SJSA1 (cell line): ENCODE measurements around the gene NNT. TPM values are rescaled to one million over a fixed set of nuclear protein-coding genes. Genes with fewer than 3 reads are reported as not detected.
A peak's percentile ranks its signal among the peaks of the same experiment; 100 is the strongest.

ENCODE experiments used
- DNase-seq, 2 experiments: peaks; one replicate each; pipeline ENCODE4 v3.0.0-alpha.2; 2015 to 2020; ENCODE audit warnings: low spot score in 2 of 2, low read depth in 1 of 2
- H3K27ac ChIP-seq: fragments of 250-450 bp; sonication (Bioruptor Pico); 2 replicates; pipeline ENCODE4 v1.5.1; 2020; ENCODE audit warnings: mild to moderate bottlenecking, moderate library complexity
- H3K27me3 ChIP-seq: fragments of 250-450 bp; sonication (Bioruptor Pico); replicated peaks from 2 replicates; pipeline ENCODE4 v1.5.1; 2020; ENCODE audit warnings: mild to moderate bottlenecking, moderate library complexity
- H3K36me3 ChIP-seq: fragments of 250-450 bp; sonication (Bioruptor Pico); 2 replicates; pipeline ENCODE4 v1.5.1; 2020; ENCODE audit warnings: mild to moderate bottlenecking
- H3K4me1 ChIP-seq: fragments of 250-450 bp; sonication (Bioruptor Pico); replicated peaks from 2 replicates; pipeline ENCODE4 v1.6.1; 2021; ENCODE audit warnings: mild to moderate bottlenecking
- H3K4me3 ChIP-seq: fragments of 250-450 bp; sonication (Bioruptor Pico); 2 replicates; pipeline ENCODE4 v1.5.1; 2020; ENCODE audit warnings: mild to moderate bottlenecking
- H3K9me3 ChIP-seq: fragments of 250-450 bp; sonication (Bioruptor Pico); replicated peaks from 2 replicates; pipeline ENCODE4 v1.5.1; 2020; ENCODE audit warnings: mild to moderate bottlenecking
- total RNA-seq: library from RNA; depleted of rRNA; stranded (reverse); fragments of >200 nt; shearing (Covaris generic); gene quantifications from 2 replicates; pipeline ENCODE4 v1.2.3, GENCODE V29; 2014

NNT gene
- total RNA-seq, 1 experiment from 2014 or later = 97.4 TPM

GRCh38 chr5:43622074-43622473, 19.1 kb downstream of the NNT start:
- Histone ChIP-seq H3K36me3 (peaks cover 68% of the 10 kb centered on the region), H3K27me3 (no peaks in the 10 kb centered on the region), H3K9me3 (no peaks in the 10 kb centered on the region), H3K4me3 (no peak overlapping the region), H3K27ac (no peak overlapping the region), H3K4me1 (peaks cover 8% of the 10 kb centered on the region)
- DNase-seq = no peak

DNA sequence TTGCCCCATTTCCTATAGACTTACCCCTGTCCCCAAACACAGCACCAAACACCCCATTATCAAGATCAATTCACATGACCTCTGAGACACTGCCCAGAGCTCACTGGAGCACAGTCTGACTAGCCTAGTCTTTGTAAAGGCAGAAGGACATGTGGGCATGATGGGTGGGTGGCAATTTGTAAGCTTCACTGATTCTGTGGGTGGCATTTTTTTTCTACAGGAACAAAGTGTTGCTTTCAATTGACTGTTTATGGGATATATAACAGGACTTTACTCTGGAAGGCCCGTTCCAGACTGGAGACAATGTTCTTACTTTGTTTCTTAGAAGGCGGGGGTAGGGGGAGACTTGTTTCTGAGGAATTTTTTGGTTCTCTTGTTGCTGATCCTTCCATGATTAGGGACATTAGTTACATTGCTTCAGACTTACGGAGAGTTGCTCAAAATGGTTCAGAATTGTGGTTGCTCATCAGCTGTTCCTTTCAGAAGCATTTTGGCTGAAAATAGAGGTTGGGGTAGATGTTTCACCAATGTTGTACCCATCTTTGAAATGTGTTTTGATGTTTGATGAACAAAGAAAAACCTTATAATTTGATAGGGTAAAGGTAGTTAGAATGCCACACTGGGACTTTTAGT, 20.2 kb downstream of the NNT start:
- H3K27ac ChIP-seq = no peak overlapping the region
- H3K36me3 ChIP-seq = peaks cover 66% of the 10 kb centered on the region
- peaks cover 8% of the 10 kb centered on the region for H3K4me1 ChIP-seq
- no peaks in the 10 kb centered on the region for H3K27me3 ChIP-seq
- no peaks in the 10 kb centered on the region for H3K9me3 ChIP-seq
- peak in 1 of 2 experiments; percentile 45 for DNase-seq
- no peak overlapping the region for H3K4me3 ChIP-seq

- Histone ChIP-seq H3K9me3 (no peaks in the 10 kb centered on the region), H3K4me1 (peaks cover 8% of the 10 kb centered on the region), H3K36me3 (peaks cover 62% of the 10 kb centered on the region), H3K27ac (no peak overlapping the region), H3K27me3 (no peaks in the 10 kb centered on the region), H3K4me3 (no peak overlapping the region)
- peak; percentile 48 to 61 for DNase-seq
Measured at GRCh38 chr5:43627028-43627427, 24.0 kb downstream of the NNT start.

- Histone ChIP-seq H3K27ac (no peak overlapping the region), H3K4me3 (no peak overlapping the region), H3K27me3 (no peaks in the 10 kb centered on the region), H3K4me1 (peaks cover 8% of the 10 kb centered on the region; the same call in 1 of the 2 replicates), H3K36me3 (peaks cover 70% of the 10 kb centered on the region), H3K9me3 (no peaks in the 10 kb centered on the region)
- DNase-seq = peak in 1 of 2 experiments; percentile 66
Measured at GRCh38 chr5:43631182-43631910, 28.4 kb downstream of the NNT start.

DNA sequence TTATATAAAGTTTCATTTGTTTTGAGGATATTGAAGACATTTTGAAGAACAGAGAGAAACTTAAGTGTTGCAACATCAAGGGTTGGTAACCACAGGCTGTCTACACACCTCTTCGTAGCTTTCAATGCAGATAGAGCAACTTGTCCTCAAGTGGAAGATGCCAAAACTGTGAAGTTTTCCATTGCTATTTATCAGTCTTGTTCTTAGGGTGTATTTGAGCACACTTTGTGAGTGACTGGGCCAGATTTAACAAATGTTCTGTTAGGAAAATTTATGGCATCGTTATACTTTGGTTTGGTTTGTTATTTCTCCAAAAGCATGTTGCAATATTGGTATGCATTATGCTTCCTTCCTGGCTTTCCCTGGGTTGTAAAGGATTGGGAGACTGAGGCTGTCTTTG, 31.6 kb downstream of the NNT start:
- no peak overlapping the region for H3K27ac ChIP-seq
- H3K4me1 ChIP-seq = peaks cover 8% of the 10 kb centered on the region; the same call in 1 of the 2 replicates
- no peaks in the 10 kb centered on the region for H3K27me3 ChIP-seq
- no peak overlapping the region for H3K4me3 ChIP-seq
- H3K36me3 ChIP-seq = peaks cover 64% of the 10 kb centered on the region
- no peaks in the 10 kb centered on the region for H3K9me3 ChIP-seq
- DNase-seq = no peak

GRCh38 chr5:43635374-43635773, 32.4 kb downstream of the NNT start:
- no peak overlapping the region for H3K4me3 ChIP-seq
- H3K27ac ChIP-seq = no peak overlapping the region
- no peak for DNase-seq
- H3K4me1 ChIP-seq = peaks cover 8% of the 10 kb centered on the region; the same call in 1 of the 2 replicates
- no peaks in the 10 kb centered on the region for H3K9me3 ChIP-seq
- H3K36me3 ChIP-seq = peaks cover 60% of the 10 kb centered on the region
- no peaks in the 10 kb centered on the region for H3K27me3 ChIP-seq

GRCh38 chr5:43636076-43636475, 33.1 kb downstream of the NNT start:
- no peak for DNase-seq
- H3K4me1 ChIP-seq = peaks cover 8% of the 10 kb centered on the region; the same call in 1 of the 2 replicates
- H3K27ac ChIP-seq = no peak overlapping the region
- H3K4me3 ChIP-seq = no peak overlapping the region
- no peaks in the 10 kb centered on the region for H3K27me3 ChIP-seq
- H3K9me3 ChIP-seq = no peaks in the 10 kb centered on the region
- peaks cover 53% of the 10 kb centered on the region for H3K36me3 ChIP-seq

DNA sequence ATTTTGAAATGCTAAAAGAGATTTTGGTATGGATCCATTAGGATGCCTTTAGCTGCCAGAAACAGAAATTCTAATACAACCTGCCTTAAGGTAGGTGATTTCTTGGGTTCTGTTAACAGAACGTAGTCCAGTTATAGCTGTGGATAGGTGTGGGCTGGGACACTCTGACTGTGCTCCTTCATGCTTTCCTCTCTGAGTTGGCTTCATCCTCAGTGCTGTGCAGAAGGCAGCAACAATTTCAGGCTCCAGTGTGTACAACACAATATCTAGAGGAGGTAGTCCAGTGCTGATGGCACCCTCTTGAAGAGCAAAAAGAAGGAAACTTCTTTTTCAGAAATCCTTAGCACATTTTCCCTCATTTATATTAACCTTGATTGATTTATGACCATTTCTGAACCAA, 34.4 kb downstream of the NNT start:
- H3K4me1 ChIP-seq = peaks cover 8% of the 10 kb centered on the region; the same call in 1 of the 2 replicates
- no peak for DNase-seq

GRCh38 chr5:43638107-43638506, 35.1 kb downstream of the NNT start:
- Histone ChIP-seq H3K36me3 (peaks cover 41% of the 10 kb centered on the region), H3K4me3 (no peak overlapping the region), H3K27me3 (no peaks in the 10 kb centered on the region), H3K4me1 (peaks cover 12% of the 10 kb centered on the region), H3K27ac (no peak overlapping the region), H3K9me3 (no peaks in the 10 kb centered on the region)
- DNase-seq = no peak

More for the DNA sequence above, 34.4 kb downstream of the NNT start:
- no peak overlapping the region for H3K27ac ChIP-seq
- H3K4me3 ChIP-seq = no peak overlapping the region
- peaks cover 44% of the 10 kb centered on the region for H3K36me3 ChIP-seq
- H3K9me3 ChIP-seq = no peaks in the 10 kb centered on the region
- H3K27me3 ChIP-seq = no peaks in the 10 kb centered on the region

- DNase-seq = no peak
- Histone ChIP-seq H3K9me3 (no peaks in the 10 kb centered on the region), H3K27me3 (no peaks in the 10 kb centered on the region), H3K36me3 (peaks cover 36% of the 10 kb centered on the region), H3K4me3 (no peak overlapping the region), H3K27ac (no peak overlapping the region), H3K4me1 (peaks cover 16% of the 10 kb centered on the region)
Measured at GRCh38 chr5:43638546-43638945, 35.6 kb downstream of the NNT start.

GRCh38 chr5:43639566-43639965, 36.6 kb downstream of the NNT start:
- peaks cover 17% of the 10 kb centered on the region for H3K4me1 ChIP-seq
- H3K27ac ChIP-seq = no peak overlapping the region
- H3K27me3 ChIP-seq = no peaks in the 10 kb centered on the region
- H3K36me3 ChIP-seq = peaks cover 30% of the 10 kb centered on the region
- H3K4me3 ChIP-seq = no peak overlapping the region
- H3K9me3 ChIP-seq = no peaks in the 10 kb centered on the region
- no peak for DNase-seq

DNA sequence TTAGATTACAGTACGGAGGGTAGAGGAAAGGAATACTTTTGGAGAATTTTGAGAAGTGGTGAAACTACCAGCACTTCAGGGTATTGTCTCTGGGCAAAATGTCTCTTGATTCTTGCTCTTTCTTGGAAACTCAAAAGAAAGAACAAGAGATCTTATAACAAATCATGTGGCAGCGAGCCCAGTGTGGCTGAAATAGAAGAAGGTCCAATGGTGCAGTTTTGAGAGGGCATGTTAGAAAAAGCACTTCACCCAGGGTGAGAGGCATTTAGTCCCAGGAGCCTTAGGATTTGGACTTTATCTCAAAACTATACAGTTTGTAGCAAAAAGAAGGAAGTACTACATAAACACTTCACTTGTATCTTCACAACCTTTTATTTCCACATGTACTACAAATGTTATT, 39.4 kb downstream of the NNT start:
- DNase-seq = no peak
- Histone ChIP-seq H3K4me1 (peaks cover 10% of the 10 kb centered on the region), H3K27ac (peak overlapping the region; percentile 31; the same call in 1 of the 2 replicates)

DNA sequence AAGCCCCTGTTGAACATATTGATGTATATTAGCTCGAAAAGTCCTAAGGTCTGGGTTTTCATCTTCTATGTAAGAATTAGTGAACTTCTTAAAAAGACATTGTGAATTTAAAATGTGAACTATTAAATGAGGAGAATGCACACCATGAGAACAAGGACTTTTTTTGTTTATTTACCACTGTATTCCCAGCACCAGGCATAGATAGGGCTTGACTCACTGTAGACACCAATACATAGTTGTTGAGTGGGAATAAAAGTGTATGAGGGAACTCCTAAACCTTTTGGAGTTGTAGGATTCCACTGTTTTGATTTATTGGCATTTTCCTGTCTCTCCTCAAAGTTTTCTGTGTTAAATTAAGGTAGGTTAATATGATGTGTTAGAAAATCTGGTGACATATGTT, 40.3 kb downstream of the NNT start:
- Histone ChIP-seq H3K9me3 (no peaks in the 10 kb centered on the region), H3K36me3 (peaks cover 22% of the 10 kb centered on the region), H3K4me1 (peaks cover 14% of the 10 kb centered on the region), H3K27ac (peak overlapping the region; percentile 31), H3K4me3 (no peak overlapping the region), H3K27me3 (no peaks in the 10 kb centered on the region)
- DNase-seq = peak in 1 of 2 experiments; percentile 44

More for the DNA sequence above, 39.4 kb downstream of the NNT start:
- H3K9me3 ChIP-seq = no peaks in the 10 kb centered on the region
- H3K36me3 ChIP-seq = peaks cover 20% of the 10 kb centered on the region
- H3K27me3 ChIP-seq = no peaks in the 10 kb centered on the region
- no peak overlapping the region for H3K4me3 ChIP-seq

GRCh38 chr5:43643750-43644149, 40.8 kb downstream of the NNT start:
- Histone ChIP-seq H3K4me1 (peaks cover 18% of the 10 kb centered on the region), H3K4me3 (no peak overlapping the region), H3K9me3 (no peaks in the 10 kb centered on the region), H3K27ac (no peak overlapping the region), H3K36me3 (peaks cover 25% of the 10 kb centered on the region), H3K27me3 (no peaks in the 10 kb centered on the region)
- no peak for DNase-seq
